ENCODE results near the gene CDH4. TPM values are rescaled to one million over a fixed set of nuclear protein-coding genes. Genes with fewer than 3 reads are reported as not detected.

The CDH4 gene
- total RNA-seq, 1 experiment from 2014 or later = 5.3 TPM

- ATAC-seq (no peak), DNase-seq (ENCODE audit: low spot score) (no peak)
- H3K4me3 Mint-ChIP-seq = no peak overlapping the region
- ChIA-PET CTCF (no interaction called here), POLR2A (no interaction called here)
- no peaks in the 10 kb centered on the region for H3K9me3 Mint-ChIP-seq
- no peaks in the 10 kb centered on the region for H3K4me1 Mint-ChIP-seq
- H3K27me3 Mint-ChIP-seq (ENCODE audit: low read depth) = peaks cover 9% of the 10 kb centered on the region
- no peak for TF ChIP-seq SMAD4 (CRISPR knock-in tag; IDR thresholded peaks at IDR 0.05)
- TF ChIP-seq, protein P1, sequence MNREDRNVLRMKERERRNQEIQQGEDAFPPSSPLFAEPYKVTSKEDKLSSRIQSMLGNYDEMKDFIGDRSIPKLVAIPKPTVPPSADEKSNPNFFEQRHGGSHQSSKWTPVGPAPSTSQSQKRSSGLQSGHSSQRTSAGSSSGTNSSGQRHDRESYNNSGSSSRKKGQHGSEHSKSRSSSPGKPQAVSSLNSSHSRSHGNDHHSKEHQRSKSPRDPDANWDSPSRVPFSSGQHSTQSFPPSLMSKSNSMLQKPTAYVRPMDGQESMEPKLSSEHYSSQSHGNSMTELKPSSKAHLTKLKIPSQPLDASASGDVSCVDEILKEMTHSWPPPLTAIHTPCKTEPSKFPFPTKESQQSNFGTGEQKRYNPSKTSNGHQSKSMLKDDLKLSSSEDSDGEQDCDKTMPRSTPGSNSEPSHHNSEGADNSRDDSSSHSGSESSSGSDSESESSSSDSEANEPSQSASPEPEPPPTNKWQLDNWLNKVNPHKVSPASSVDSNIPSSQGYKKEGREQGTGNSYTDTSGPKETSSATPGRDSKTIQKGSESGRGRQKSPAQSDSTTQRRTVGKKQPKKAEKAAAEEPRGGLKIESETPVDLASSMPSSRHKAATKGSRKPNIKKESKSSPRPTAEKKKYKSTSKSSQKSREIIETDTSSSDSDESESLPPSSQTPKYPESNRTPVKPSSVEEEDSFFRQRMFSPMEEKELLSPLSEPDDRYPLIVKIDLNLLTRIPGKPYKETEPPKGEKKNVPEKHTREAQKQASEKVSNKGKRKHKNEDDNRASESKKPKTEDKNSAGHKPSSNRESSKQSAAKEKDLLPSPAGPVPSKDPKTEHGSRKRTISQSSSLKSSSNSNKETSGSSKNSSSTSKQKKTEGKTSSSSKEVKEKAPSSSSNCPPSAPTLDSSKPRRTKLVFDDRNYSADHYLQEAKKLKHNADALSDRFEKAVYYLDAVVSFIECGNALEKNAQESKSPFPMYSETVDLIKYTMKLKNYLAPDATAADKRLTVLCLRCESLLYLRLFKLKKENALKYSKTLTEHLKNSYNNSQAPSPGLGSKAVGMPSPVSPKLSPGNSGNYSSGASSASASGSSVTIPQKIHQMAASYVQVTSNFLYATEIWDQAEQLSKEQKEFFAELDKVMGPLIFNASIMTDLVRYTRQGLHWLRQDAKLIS (CRISPR knock-in tag; IDR thresholded peaks at IDR 0.05; ENCODE audit: borderline replicate concordance) = no peak
- no peak for TF ChIP-seq CREM (CRISPR knock-in tag; IDR thresholded peaks at IDR 0.05)
- TF ChIP-seq ZNF532 (CRISPR knock-in tag; IDR thresholded peaks at IDR 0.05; ENCODE audit: borderline replicate concordance) = no peak
- TF ChIP-seq CTCF (IDR thresholded peaks at IDR 0.05) = no peak
- no peak for TF ChIP-seq ZNF138 (CRISPR knock-in tag; conservative IDR thresholded peaks at IDR 0.05)
- H3K27ac Mint-ChIP-seq = no peak overlapping the region
- no peaks in the 10 kb centered on the region for H3K36me3 Mint-ChIP-seq
Observed at GRCh38 chr20:61737346-61737745, 485.3 kb downstream of the CDH4 start.

GRCh38 chr20:61737812-61738443 lies 485.9 kb downstream of the CDH4 start:
- DNase-seq (ENCODE audit: low spot score) (no peak), ATAC-seq (no peak)
- H3K4me1 Mint-ChIP-seq = no peaks in the 10 kb centered on the region
- no peak overlapping the region for H3K4me3 Mint-ChIP-seq
- H3K27me3 Mint-ChIP-seq (ENCODE audit: low read depth) = peaks cover 9% of the 10 kb centered on the region
- H3K36me3 Mint-ChIP-seq = no peaks in the 10 kb centered on the region
- ChIA-PET CTCF (no interaction called here), POLR2A (no interaction called here)
- no peaks in the 10 kb centered on the region for H3K9me3 Mint-ChIP-seq
- H3K27ac Mint-ChIP-seq = no peak overlapping the region
- TF ChIP-seq CREM (CRISPR knock-in tag; IDR thresholded peaks at IDR 0.05) (no peak), USF1 (CRISPR knock-in tag; IDR thresholded peaks at IDR 0.05) (no peak), ZMAT4 (CRISPR knock-in tag; IDR thresholded peaks at IDR 0.05) (no peak), E2F4 (CRISPR knock-in tag; IDR thresholded peaks at IDR 0.05; ENCODE audit: borderline replicate concordance, low read depth) (no peak), IRF2 (CRISPR knock-in tag; IDR thresholded peaks at IDR 0.05; ENCODE audit: borderline replicate concordance, low read depth) (no peak), RORB (CRISPR knock-in tag; IDR thresholded peaks at IDR 0.05) (no peak), ATF6 (CRISPR knock-in tag; IDR thresholded peaks at IDR 0.05) (no peak), GRHL2 (CRISPR knock-in tag; IDR thresholded peaks at IDR 0.05; ENCODE audit: insufficient replicate concordance, severe bottlenecking) (no peak), SMAD4 (CRISPR knock-in tag; IDR thresholded peaks at IDR 0.05) (no peak), ESRRA (CRISPR knock-in tag; IDR thresholded peaks at IDR 0.05; ENCODE audit: borderline replicate concordance) (no peak)
- TF ChIP-seq, protein P2, sequence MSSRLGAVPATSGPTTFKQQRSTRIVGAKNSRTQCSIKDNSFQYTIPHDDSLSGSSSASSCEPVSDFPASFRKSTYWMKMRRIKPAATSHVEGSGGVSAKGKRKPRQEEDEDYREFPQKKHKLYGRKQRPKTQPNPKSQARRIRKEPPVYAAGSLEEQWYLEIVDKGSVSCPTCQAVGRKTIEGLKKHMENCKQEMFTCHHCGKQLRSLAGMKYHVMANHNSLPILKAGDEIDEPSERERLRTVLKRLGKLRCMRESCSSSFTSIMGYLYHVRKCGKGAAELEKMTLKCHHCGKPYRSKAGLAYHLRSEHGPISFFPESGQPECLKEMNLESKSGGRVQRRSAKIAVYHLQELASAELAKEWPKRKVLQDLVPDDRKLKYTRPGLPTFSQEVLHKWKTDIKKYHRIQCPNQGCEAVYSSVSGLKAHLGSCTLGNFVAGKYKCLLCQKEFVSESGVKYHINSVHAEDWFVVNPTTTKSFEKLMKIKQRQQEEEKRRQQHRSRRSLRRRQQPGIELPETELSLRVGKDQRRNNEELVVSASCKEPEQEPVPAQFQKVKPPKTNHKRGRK (CRISPR knock-in tag; IDR thresholded peaks at IDR 0.05; ENCODE audit: borderline replicate concordance) = no peak
- TF ChIP-seq, protein P3, sequence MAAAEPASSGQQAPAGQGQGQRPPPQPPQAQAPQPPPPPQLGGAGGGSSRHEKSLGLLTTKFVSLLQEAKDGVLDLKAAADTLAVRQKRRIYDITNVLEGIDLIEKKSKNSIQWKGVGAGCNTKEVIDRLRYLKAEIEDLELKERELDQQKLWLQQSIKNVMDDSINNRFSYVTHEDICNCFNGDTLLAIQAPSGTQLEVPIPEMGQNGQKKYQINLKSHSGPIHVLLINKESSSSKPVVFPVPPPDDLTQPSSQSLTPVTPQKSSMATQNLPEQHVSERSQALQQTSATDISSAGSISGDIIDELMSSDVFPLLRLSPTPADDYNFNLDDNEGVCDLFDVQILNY (CRISPR knock-in tag; IDR thresholded peaks at IDR 0.05) = no peak
